K562 (cell line): ENCODE data around the gene ACTL6A. TPM values are rescaled to one million over a fixed set of nuclear protein-coding genes. Genes with fewer than 3 reads are reported as not detected.

Experiments used
- ATAC-seq: fragments of 200-7000 bp; cut with Tn5 transposase; 3 replicates; pipeline ENCODE4 v1.9.1; 2020; ENCODE audit warnings: moderate library complexity
- BruUV-seq: library from RNA; stranded (reverse); fragments of 400-500 nt; replicated peaks from 2 replicates; lab custom pipeline; 2021; lab: Mats Ljungman, UMichigan
- CTCF ChIA-PET: fragments of 300-600 bp; formaldehyde crosslinking; extraction: SDS; loops from one replicate; lab custom pipeline; 2021; ENCODE audit warnings: low intra/inter-chr PET ratio; lab: Yijun Ruan, JAX
- POLR2A ChIA-PET: fragments of 300-600, 350-650 bp; sonication (Branson Sonifier 250); formaldehyde crosslinking; extraction: SDS; loops from one replicate; lab custom pipeline; 2021; ENCODE audit warnings: antibody characterized with exemption, inconsistent platforms; lab: Yijun Ruan, JAX
- DNase-seq, 4 experiments: peaks; one replicate each; pipeline versions ENCODE4 v3.0.0 to v3.0.0-alpha.2; 2011 to 2018; ENCODE audit warnings: low spot score in 3 of 4, mixed read lengths in 3 of 4; ENCODE audit errors: extremely low read depth in 1 of 4
- FAIRE-seq: peaks from 2 replicates; lab custom pipeline; 2011; peaks lifted over from hg19 to GRCh38; lab: Jason Lieb, UNC
- H2AFZ ChIP-seq: 2 replicates; pipeline ENCODE4 v1.6.0; 2011; ENCODE audit warnings: low read depth, low read length, control low read depth, inconsistent platforms
- H3K27ac ChIP-seq: fragments of 200-600 bp; 3 replicates; pipeline ENCODE4 v1.8.0; 2011; ENCODE audit warnings: low read depth, mild to moderate bottlenecking, control low read depth, inconsistent platforms, low read length, moderate library complexity, mixed read lengths; ENCODE audit errors: extremely low read depth
- H3K27me3 ChIP-seq, 2 experiments: fragments of 300-600 bp in 1 of 2; 2 replicates in 1 of 2; 3 replicates in 1 of 2; pipeline versions ENCODE4 v1.6.0 to v1.8.0; 2011; ENCODE audit warnings: inconsistent platforms in 2 of 2, low read length in 2 of 2, mild to moderate bottlenecking in 1 of 2, mixed read lengths in 1 of 2, moderate library complexity in 1 of 2; ENCODE audit not compliant: control insufficient read depth in 2 of 2, insufficient read depth in 2 of 2
- H3K36me3 ChIP-seq: fragments of 300-600 bp; 3 replicates; pipeline ENCODE4 v1.8.0; 2011; ENCODE audit warnings: mild to moderate bottlenecking, low read length, inconsistent platforms; ENCODE audit not compliant: control insufficient read depth, insufficient read depth
- H3K4me1 ChIP-seq, 2 experiments: fragments of 200-600 bp in 1 of 2; replicated peaks in 1 of 2; 2 replicates in 1 of 2; 3 replicates in 1 of 2; pipeline versions ENCODE4 v1.5.1 to v1.8.0; 2011; ENCODE audit warnings: inconsistent platforms in 2 of 2, low read length in 2 of 2, mild to moderate bottlenecking in 1 of 2, mixed read lengths in 1 of 2, moderate library complexity in 1 of 2; ENCODE audit not compliant: control insufficient read depth in 2 of 2, insufficient read depth in 2 of 2
- H3K4me2 ChIP-seq: 2 replicates; pipeline ENCODE4 v1.6.1; 2011; ENCODE audit warnings: low read length, control low read depth, inconsistent platforms, mixed read lengths; ENCODE audit not compliant: insufficient read depth
- H3K4me3 ChIP-seq: fragments of 200-600 bp; sonication (generic), shearing (Covaris generic); 2 replicates; pipeline ENCODE4 v1.5.1; 2016; ENCODE audit warnings: control low read depth, inconsistent platforms
- H3K79me2 ChIP-seq: fragments of 200-600 bp; 3 replicates; pipeline ENCODE4 v1.8.0; 2011; ENCODE audit warnings: low read length, inconsistent platforms; ENCODE audit not compliant: control insufficient read depth, insufficient read depth
- H3K9ac ChIP-seq, 2 experiments: 2 replicates each; pipeline versions ENCODE4 v1.6.0 to v1.6.1; 2011; ENCODE audit warnings: low read depth in 2 of 2, low read length in 2 of 2, control low read depth in 1 of 2, inconsistent platforms in 1 of 2, mild to moderate bottlenecking in 1 of 2, mixed read lengths in 1 of 2; ENCODE audit not compliant: insufficient read depth in 1 of 2
- H3K9me1 ChIP-seq: one replicate; pipeline ENCODE4 v1.6.0; 2011; ENCODE audit warnings: inconsistent platforms, mild to moderate bottlenecking, low read length, moderate library complexity; ENCODE audit not compliant: control insufficient read depth, insufficient read depth
- H3K9me3 ChIP-seq: replicated peaks from 2 replicates; pipeline ENCODE4 v1.5.1; 2011; ENCODE audit warnings: low read depth, low read length, inconsistent platforms; ENCODE audit not compliant: control insufficient read depth, insufficient read depth
- H4K20me1 ChIP-seq: replicated peaks from 2 replicates; pipeline ENCODE4 v1.6.1; 2011; ENCODE audit warnings: low read length, inconsistent platforms, mixed read lengths; ENCODE audit not compliant: control insufficient read depth, insufficient read depth
- BRCA1 ChIP-seq, 2 experiments: fragments of 450-650 bp in 1 of 2; sonication (generic) in 1 of 2; formaldehyde crosslinking in 1 of 2; IDR thresholded peaks; 2 replicates each; pipeline versions ENCODE4 v1.5.0 to v1.6.1; 2017 to 2020; ENCODE audit warnings: mild to moderate bottlenecking in 1 of 2, missing genetic modification reagents in 1 of 2
- CXXC5 ChIP-seq: fragments of 250-450 bp; sonication (Bioruptor Pico); IDR thresholded peaks from 2 replicates; pipeline ENCODE4 v1.8.0; 2022; ENCODE audit warnings: inconsistent platforms, mild to moderate bottlenecking, moderate library complexity
- FOXA3 ChIP-seq, 2 experiments: fragments of 450-650 bp in 1 of 2; sonication (generic) in 1 of 2; formaldehyde crosslinking; IDR thresholded peaks in 1 of 2; conservative IDR thresholded peaks in 1 of 2; 2 replicates each; pipeline versions ENCODE4 v1.4.0 to v1.8.0; 2020 to 2022; ENCODE audit warnings: mild to moderate bottlenecking in 2 of 2, missing genetic modification reagents in 1 of 2
- HEY1 ChIP-seq: fragments of 250-450 bp; sonication (Bioruptor Pico); IDR thresholded peaks from 2 replicates; pipeline ENCODE4 v1.5.0; 2020; ENCODE audit warnings: mild to moderate bottlenecking, moderate library complexity, borderline replicate concordance
- RBM14 ChIP-seq: fragments of 200-400 bp; formaldehyde crosslinking; IDR thresholded peaks from 2 replicates; pipeline ENCODE4 v1.6.1; 2018; ENCODE audit warnings: low read depth, mild to moderate bottlenecking, low read length, moderate library complexity, borderline replicate concordance; ENCODE audit not compliant: insufficient read depth
- TFAM ChIP-seq: fragments of 250-450 bp; sonication (Bioruptor Pico); conservative IDR thresholded peaks from 2 replicates; pipeline ENCODE4 v1.5.0; 2021; ENCODE audit warnings: mild to moderate bottlenecking, moderate library complexity
- ZNF175 ChIP-seq: fragments of 200-800 bp; sonication (Bioruptor generic); IDR thresholded peaks from 2 replicates; pipeline ENCODE4 v1.6.1; 2016; ENCODE audit warnings: low read depth, mild to moderate bottlenecking, missing genetic modification characterization, missing compliant biosample characterization
- ZNF274 ChIP-seq: IDR thresholded peaks from 2 replicates; pipeline ENCODE4 v1.6.1; 2011; ENCODE audit warnings: low read depth, mild to moderate bottlenecking, low read length, moderate library complexity, borderline replicate concordance
- ZNF699 ChIP-seq: fragments of 250-450 bp; sonication (Bioruptor Pico); IDR thresholded peaks from 2 replicates; pipeline ENCODE4 v1.8.0; 2021; ENCODE audit warnings: mild to moderate bottlenecking, moderate library complexity; ENCODE audit not compliant: insufficient replicate concordance
- WGBS: fragments of 100-300 bp; shearing (Covaris generic); methylation state at CpG from one replicate; pipeline ENCODE4 v1.1.6; 2016; ENCODE audit warnings: low coverage, mixed read lengths; ENCODE audit not compliant: insufficient coverage; ENCODE audit errors: missing lambda C conversion rate; 5-methylcytosine and 5-hydroxymethylcytosine counted together
- in situ Hi-C: fragments of 300-500 bp; cut with MboI; formaldehyde crosslinking; loops from 4 replicates; pipeline ENCODE4 v1.15.0; 2018; ENCODE audit warnings: inconsistent platforms, mixed read lengths
- intact Hi-C: fragments of 100-400 bp; cut with micrococcal nuclease; formaldehyde crosslinking; loops from 2 replicates; pipeline ENCODE4 v1.14.2; 2022
- polyA plus RNA-seq, 8 experiments: library from polyadenylated mRNA; depleted of rRNA in 4 of 8; stranded (reverse) in 5 of 8; unstranded in 3 of 8; fragments of >200 nt; fragmentation: Nextera tagmentation in 2 of 8; fragmentation: Illumina TruSeq in 1 of 8; extraction: Ambion mirVana in 2 of 8; extraction: Trizol in 1 of 8; gene quantifications; 2 replicates each; pipeline versions ENCODE4 v1.2.1 to v1.2.3, GENCODE V29; 2011 to 2014; ENCODE audit warnings: inconsistent platforms in 1 of 8, missing spikeins in 1 of 8
- total RNA-seq, 7 experiments: library from RNA; depleted of rRNA in 6 of 7; stranded (reverse); fragments of >200 nt in 6 of 7; fragmentation: Illumina TruSeq in 2 of 7; extraction: Trizol in 2 of 7; gene quantifications; 2 replicates each; pipeline versions ENCODE4 v1.2.1 to v1.2.3, GENCODE V29; 2011 to 2021; ENCODE audit warnings: low replicate concordance in 1 of 7

Gene ACTL6A
- total and polyA plus RNA-seq, 9 of the 15 experiments (the other 6 are each of a cell fraction or from before 2014, with no cell fraction given): 107 to 243 (median 157) TPM

DNA sequence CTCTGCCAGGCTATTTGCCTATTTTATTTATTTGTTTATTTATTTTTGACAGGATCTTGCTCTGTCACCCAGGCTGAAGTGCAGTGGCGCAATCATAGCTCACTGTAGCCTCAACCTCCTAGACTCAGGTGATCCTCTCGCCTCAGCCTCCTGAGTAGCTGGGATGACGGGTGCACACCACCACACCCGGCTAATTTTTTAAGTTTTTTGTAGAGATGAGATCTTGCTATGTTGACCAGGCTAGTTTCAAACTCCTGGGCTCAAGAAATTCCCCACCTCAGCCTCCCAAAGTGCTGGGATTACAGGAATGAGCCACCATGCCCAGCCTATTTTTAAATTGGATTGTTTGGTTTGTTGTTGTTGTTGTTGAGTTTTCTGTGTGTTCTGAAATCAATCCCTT, 47.3 kb downstream of the ACTL6A start:
- Histone ChIP-seq H3K4me1 (peaks cover 11 to 51% of the 10 kb centered on the region in 2 experiments; a peak in 4 of 5 replicates), H2AFZ (no peak overlapping the region), H3K4me3 (no peak overlapping the region), H3K27me3 (no peaks in the 10 kb centered on the region), H3K27ac (no peak overlapping the region), H3K36me3 (peaks cover 65% of the 10 kb centered on the region), H3K79me2 (peaks cover 86% of the 10 kb centered on the region), H3K4me2 (no peak overlapping the region), H3K9me1 (no peaks in the 10 kb centered on the region), H3K9ac (no peak overlapping the region), H3K9me3 (no peaks in the 10 kb centered on the region), H4K20me1 (no peaks in the 10 kb centered on the region)
- BruUV-seq: no TSS peak
- intact Hi-C loops (no loop called here), in situ Hi-C loops (no loop called here)
- 94% methylated on average over 4 of the region's 4 CpGs for WGBS
- FAIRE-seq: no peak
- CTCF ChIA-PET: no interaction called here
- POLR2A ChIA-PET: no interaction called here
- ATAC-seq: no peak
- no peak for DNase-seq
- TF ChIP-seq FOXA3 (CRISPR knock-in tag; conservative IDR thresholded peaks at IDR 0.05 in 1 of 2, IDR thresholded peaks at IDR 0.05 in 1 of 2): no peak
- TF ChIP-seq CXXC5 (CRISPR knock-in tag): no peak
- TF ChIP-seq ZNF175: no peak
- TF ChIP-seq RBM14: no peak
- TF ChIP-seq ZNF699 (CRISPR knock-in tag): no peak
- no peak for TF ChIP-seq HEY1 (CRISPR knock-in tag)
- no peak for TF ChIP-seq BRCA1 (IDR thresholded peaks at IDR 0.05)
- TF ChIP-seq BRCA1 (CRISPR knock-in tag; IDR thresholded peaks at IDR 0.05): no peak
- TF ChIP-seq ZNF274: no peak
- no peak for TF ChIP-seq TFAM (CRISPR knock-in tag)
- TF ChIP-seq, all 486 proteins: peak for 0
